IMR-90 (cell line): ENCODE results near the gene CORO1C.

ENCODE experiments used
- FOS ChIP-seq: fragments of 150-350 bp; IDR thresholded peaks from 2 replicates; pipeline ENCODE4 v1.6.1; 2016; ENCODE audit warnings: low read depth, low read length
- MAZ ChIP-seq: IDR thresholded peaks from 2 replicates; pipeline ENCODE4 v1.6.1; 2012; ENCODE audit warnings: low read depth, mild to moderate bottlenecking, low read length, improper control_type of control experiment, moderate library complexity, borderline replicate concordance
- POLR2A ChIP-seq: IDR thresholded peaks from 2 replicates; pipeline ENCODE4 v1.6.1; 2012; ENCODE audit warnings: mild to moderate bottlenecking, low read depth, low read length
- RFX5 ChIP-seq: IDR thresholded peaks from 2 replicates; pipeline ENCODE4 v1.8.0; 2012; ENCODE audit warnings: low read depth, mild to moderate bottlenecking, low read length, moderate library complexity
- TF ChIP-seq, protein P1 (sequence below): conservative IDR thresholded peaks from 2 replicates; pipeline ENCODE4 v1.5.1; 2012; ENCODE audit warnings: mild to moderate bottlenecking, low read depth, low read length, improper control_type of control experiment

DNA sequence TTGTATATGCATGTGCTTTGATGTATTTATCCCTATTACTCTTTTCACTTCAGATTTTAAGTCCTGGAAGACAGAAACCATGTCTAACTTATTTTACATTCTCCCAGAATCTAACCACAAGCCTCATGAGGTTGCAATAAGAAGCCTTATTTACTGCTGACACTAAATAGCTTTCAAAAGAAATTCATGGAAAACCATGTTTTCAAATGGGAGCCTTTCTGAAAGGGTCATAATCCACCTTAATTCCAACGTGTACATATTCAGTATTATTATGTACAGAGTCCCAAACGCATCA lies 34.4 kb downstream of the CORO1C start:
- TF ChIP-seq, protein P1, sequence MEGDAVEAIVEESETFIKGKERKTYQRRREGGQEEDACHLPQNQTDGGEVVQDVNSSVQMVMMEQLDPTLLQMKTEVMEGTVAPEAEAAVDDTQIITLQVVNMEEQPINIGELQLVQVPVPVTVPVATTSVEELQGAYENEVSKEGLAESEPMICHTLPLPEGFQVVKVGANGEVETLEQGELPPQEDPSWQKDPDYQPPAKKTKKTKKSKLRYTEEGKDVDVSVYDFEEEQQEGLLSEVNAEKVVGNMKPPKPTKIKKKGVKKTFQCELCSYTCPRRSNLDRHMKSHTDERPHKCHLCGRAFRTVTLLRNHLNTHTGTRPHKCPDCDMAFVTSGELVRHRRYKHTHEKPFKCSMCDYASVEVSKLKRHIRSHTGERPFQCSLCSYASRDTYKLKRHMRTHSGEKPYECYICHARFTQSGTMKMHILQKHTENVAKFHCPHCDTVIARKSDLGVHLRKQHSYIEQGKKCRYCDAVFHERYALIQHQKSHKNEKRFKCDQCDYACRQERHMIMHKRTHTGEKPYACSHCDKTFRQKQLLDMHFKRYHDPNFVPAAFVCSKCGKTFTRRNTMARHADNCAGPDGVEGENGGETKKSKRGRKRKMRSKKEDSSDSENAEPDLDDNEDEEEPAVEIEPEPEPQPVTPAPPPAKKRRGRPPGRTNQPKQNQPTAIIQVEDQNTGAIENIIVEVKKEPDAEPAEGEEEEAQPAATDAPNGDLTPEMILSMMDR: no peak
- TF ChIP-seq POLR2A: no peak
- TF ChIP-seq MAZ: no peak
- TF ChIP-seq FOS: no peak
- TF ChIP-seq RFX5: no peak
